Prostate gland (tissue), 2 donors: ENCODE data around the gene A2ML1.

ENCODE experiments used
- CTCF ChIP-seq, 4 experiments: fragments of 200-600 bp in 2 of 4; fragments of 450-650 bp in 2 of 4; sonication (generic) in 2 of 4; IDR thresholded peaks; 1 replicate in 3 of 4; 2 replicates in 1 of 4; pipeline ENCODE4 v1.5.1; 2016 to 2019; ENCODE audit warnings: antibody characterized with exemption in 4 of 4, mild to moderate bottlenecking in 2 of 4, moderate library complexity in 2 of 4
- POLR2A ChIP-seq: fragments of 450-650 bp; IDR thresholded peaks from one replicate; pipeline ENCODE4 v1.6.1; 2016; ENCODE audit warnings: antibody characterized with exemption, mild to moderate bottlenecking
- POLR2AphosphoS5 ChIP-seq: sonication (generic); formaldehyde crosslinking; IDR thresholded peaks from one replicate; pipeline ENCODE4 v1.6.1; 2017; ENCODE audit warnings: antibody characterized with exemption

DNA sequence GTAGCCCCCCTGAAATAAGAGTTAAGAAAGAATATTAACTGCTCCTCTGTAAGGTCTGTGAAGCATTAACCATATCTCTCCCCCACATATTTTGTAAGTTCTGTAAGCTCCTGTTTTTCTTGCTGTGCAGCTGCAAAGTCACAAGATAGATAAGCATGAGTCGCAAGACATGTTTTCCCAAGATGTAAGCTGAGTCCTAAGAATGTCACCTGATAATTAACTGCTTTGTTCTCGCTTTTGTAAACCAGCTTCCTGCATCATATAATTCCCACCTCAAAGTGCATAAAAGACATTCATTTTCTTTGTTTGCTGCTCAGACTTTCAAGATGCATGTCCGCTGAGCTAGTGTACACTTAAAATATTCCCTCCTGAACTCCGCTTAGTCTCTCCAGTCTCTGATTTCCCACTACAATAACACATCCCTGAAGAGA is 64.9 kb downstream of the A2ML1 start:
- TF ChIP-seq POLR2AphosphoS5 (no peak), POLR2A (no peak), CTCF (IDR thresholded peaks at IDR 0.05) (no peak)
